IMR-90 (cell line): ENCODE data around the gene ACTR1A.

Experiments used
- MAFK ChIP-seq: IDR thresholded peaks from 2 replicates; pipeline ENCODE4 v1.6.1; 2012; ENCODE audit warnings: low read depth, low read length, improper control_type of control experiment
- POLR2A ChIP-seq: IDR thresholded peaks from 2 replicates; pipeline ENCODE4 v1.6.1; 2012; ENCODE audit warnings: mild to moderate bottlenecking, low read depth, low read length
- TF ChIP-seq, protein P1 (sequence below): conservative IDR thresholded peaks from 2 replicates; pipeline ENCODE4 v1.5.1; 2012; ENCODE audit warnings: mild to moderate bottlenecking, low read depth, low read length, improper control_type of control experiment

DNA sequence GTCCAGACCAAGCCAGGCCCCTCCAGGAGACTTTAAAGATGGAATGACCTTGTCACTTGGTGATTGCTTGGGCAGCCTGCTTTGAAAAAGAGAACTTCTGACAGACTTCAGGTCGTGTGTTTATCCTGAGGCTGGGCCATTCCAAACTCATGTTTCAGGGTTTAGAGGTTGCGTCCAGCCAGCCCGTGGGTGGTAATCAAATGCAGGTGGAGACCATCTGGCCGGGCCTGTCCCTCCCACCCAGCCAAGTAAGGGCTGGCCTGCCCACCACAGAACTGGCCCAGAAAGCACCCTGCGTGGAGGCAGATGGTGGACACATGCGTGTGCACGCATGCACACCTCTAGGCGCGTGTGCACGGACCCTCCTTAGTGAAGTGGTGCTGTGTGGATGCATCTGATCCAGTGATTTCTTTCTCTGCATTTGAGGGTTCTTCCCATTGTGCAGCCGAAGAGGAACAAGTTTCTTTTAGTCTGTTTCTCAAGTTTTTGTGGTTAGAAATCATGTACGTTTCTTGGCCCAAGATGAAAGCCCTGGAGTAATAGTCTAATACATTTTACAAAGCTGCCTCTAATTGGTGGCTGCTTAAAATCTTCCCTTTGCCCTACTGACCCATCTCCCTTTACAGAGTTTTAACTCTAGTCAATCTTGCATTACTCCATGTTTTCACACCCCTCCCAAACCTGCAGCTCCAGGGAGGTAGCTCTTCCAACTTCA, 44.3 kb upstream of the ACTR1A start:
- TF ChIP-seq, protein P1, sequence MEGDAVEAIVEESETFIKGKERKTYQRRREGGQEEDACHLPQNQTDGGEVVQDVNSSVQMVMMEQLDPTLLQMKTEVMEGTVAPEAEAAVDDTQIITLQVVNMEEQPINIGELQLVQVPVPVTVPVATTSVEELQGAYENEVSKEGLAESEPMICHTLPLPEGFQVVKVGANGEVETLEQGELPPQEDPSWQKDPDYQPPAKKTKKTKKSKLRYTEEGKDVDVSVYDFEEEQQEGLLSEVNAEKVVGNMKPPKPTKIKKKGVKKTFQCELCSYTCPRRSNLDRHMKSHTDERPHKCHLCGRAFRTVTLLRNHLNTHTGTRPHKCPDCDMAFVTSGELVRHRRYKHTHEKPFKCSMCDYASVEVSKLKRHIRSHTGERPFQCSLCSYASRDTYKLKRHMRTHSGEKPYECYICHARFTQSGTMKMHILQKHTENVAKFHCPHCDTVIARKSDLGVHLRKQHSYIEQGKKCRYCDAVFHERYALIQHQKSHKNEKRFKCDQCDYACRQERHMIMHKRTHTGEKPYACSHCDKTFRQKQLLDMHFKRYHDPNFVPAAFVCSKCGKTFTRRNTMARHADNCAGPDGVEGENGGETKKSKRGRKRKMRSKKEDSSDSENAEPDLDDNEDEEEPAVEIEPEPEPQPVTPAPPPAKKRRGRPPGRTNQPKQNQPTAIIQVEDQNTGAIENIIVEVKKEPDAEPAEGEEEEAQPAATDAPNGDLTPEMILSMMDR, result no peak
- TF ChIP-seq POLR2A (no peak), MAFK (no peak)
